MM.1S (cell line): Measurements from ENCODE around the gene CPA5.

Source experiments
- DNase-seq: peaks from one replicate; pipeline ENCODE4 v3.0.0-alpha.2; 2015
- H2AFZ ChIP-seq: fragments of 300-600 bp; sonication (generic); 2 replicates; pipeline ENCODE4 v1.6.0; 2016; ENCODE audit warnings: antibody characterized with exemption, low read length
- H3F3A ChIP-seq: fragments of 300-600 bp; sonication (generic); 2 replicates; pipeline ENCODE4 v1.6.1; 2016; ENCODE audit warnings: mild to moderate bottlenecking, antibody characterized with exemption, low read length, moderate library complexity, mixed read lengths; ENCODE audit not compliant: insufficient read depth
- H3K27ac ChIP-seq: fragments of 300-600 bp; sonication (generic); 2 replicates; pipeline ENCODE4 v1.5.1; 2016; ENCODE audit warnings: mild to moderate bottlenecking, low read length
- H3K27me3 ChIP-seq: fragments of 300-600 bp; sonication (generic); replicated peaks from 2 replicates; pipeline ENCODE4 v1.6.0; 2016; ENCODE audit warnings: low read length; ENCODE audit not compliant: insufficient read depth
- H3K36me3 ChIP-seq: fragments of 300-600 bp; sonication (generic); replicated peaks from 2 replicates; pipeline ENCODE4 v1.6.1; 2016; ENCODE audit warnings: mild to moderate bottlenecking, low read length, mixed read lengths; ENCODE audit not compliant: insufficient read depth
- H3K4me1 ChIP-seq: fragments of 300-600 bp; sonication (generic); 2 replicates; pipeline ENCODE4 v1.6.1; 2016; ENCODE audit warnings: low read length, mixed read lengths
- H3K4me2 ChIP-seq: fragments of 300-600 bp; sonication (generic); 2 replicates; pipeline ENCODE4 v1.6.0; 2016; ENCODE audit warnings: low read depth, low read length
- H3K4me3 ChIP-seq: fragments of 300-600 bp; sonication (generic); 2 replicates; pipeline ENCODE4 v1.5.1; 2016; ENCODE audit warnings: low read length, mixed read lengths
- H3K79me2 ChIP-seq: fragments of 300-600 bp; sonication (generic); 2 replicates; pipeline ENCODE4 v1.6.1; 2016; ENCODE audit warnings: mixed run types, low read length, mixed read lengths
- H3K9ac ChIP-seq: fragments of 300-600 bp; sonication (generic); 2 replicates; pipeline ENCODE4 v1.6.1; 2016; ENCODE audit warnings: low read length, mixed read lengths
- H3K9me2 ChIP-seq: fragments of 300-600 bp; sonication (generic); replicated peaks from 2 replicates; pipeline ENCODE4 v1.6.1; 2016; ENCODE audit warnings: mild to moderate bottlenecking, low read length, mixed read lengths; ENCODE audit not compliant: insufficient read depth
- H3K9me3 ChIP-seq: fragments of 300-600 bp; sonication (generic); replicated peaks from 2 replicates; pipeline ENCODE4 v1.6.1; 2016; ENCODE audit warnings: mild to moderate bottlenecking, low read length, mixed read lengths; ENCODE audit not compliant: insufficient read depth
- H4K20me1 ChIP-seq: fragments of 300-600 bp; sonication (generic); 2 replicates; pipeline ENCODE4 v1.6.1; 2016; ENCODE audit warnings: mild to moderate bottlenecking, low read length, moderate library complexity, mixed read lengths; ENCODE audit not compliant: insufficient read depth
- CTCF ChIP-seq: fragments of 300-600 bp; sonication (generic); IDR thresholded peaks from 2 replicates; pipeline ENCODE4 v1.5.1; 2016; ENCODE audit warnings: antibody characterized with exemption, low read length, mixed read lengths
- EZH2 ChIP-seq: fragments of 300-600 bp; sonication (generic); optimal IDR thresholded peaks from 2 replicates; pipeline ENCODE3; 2017; ENCODE audit warnings: low read depth, mild to moderate bottlenecking, antibody characterized with exemption, low read length, mixed read lengths
- EZH2phosphoT487 ChIP-seq: fragments of 300-600 bp; sonication (generic); IDR thresholded peaks from 2 replicates; pipeline ENCODE4 v1.6.1; 2018; ENCODE audit warnings: antibody characterized with exemption, low read length

CPA5 gene

DNA sequence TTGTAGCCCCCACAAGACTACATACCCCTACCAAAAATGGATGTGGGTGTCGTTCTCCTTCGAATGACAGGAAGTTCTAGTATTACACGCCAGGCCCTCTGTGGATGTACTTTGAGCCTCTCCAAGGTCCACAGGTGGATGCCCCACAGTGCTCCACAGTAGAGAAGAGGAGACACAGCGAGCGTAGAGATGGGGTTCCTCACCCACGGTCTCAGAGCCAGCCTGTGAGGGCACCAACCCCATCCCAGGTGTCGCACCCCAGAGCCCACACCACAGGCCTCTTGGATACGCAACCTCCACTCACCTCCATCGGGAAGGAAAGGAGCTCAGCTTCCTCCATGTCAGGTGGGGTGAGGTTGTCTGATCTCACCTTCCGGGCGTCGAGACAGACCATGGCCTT is 2.3 kb downstream of the CPA5 start:
- Histone ChIP-seq H3K27ac (no peak overlapping the region), H3F3A (no peaks in the 10 kb centered on the region), H3K27me3 (no peaks in the 10 kb centered on the region), H3K9me3 (no peaks in the 10 kb centered on the region), H3K9ac (no peak overlapping the region), H3K36me3 (no peaks in the 10 kb centered on the region), H3K79me2 (no peaks in the 10 kb centered on the region), H4K20me1 (no peaks in the 10 kb centered on the region), H3K4me2 (no peak overlapping the region), H3K9me2 (no peaks in the 10 kb centered on the region), H3K4me1 (no peaks in the 10 kb centered on the region), H2AFZ (no peak overlapping the region), H3K4me3 (no peak overlapping the region)
- no peak for DNase-seq
- TF ChIP-seq EZH2 (no peak), CTCF (no peak), EZH2phosphoT487 (no peak)

- Histone ChIP-seq H3K79me2 (no peaks in the 10 kb centered on the region), H3K27ac (no peak overlapping the region), H4K20me1 (no peaks in the 10 kb centered on the region), H3K36me3 (no peaks in the 10 kb centered on the region), H3F3A (no peaks in the 10 kb centered on the region), H3K4me3 (no peak overlapping the region), H2AFZ (no peak overlapping the region), H3K9ac (no peak overlapping the region), H3K9me2 (no peaks in the 10 kb centered on the region), H3K4me2 (no peak overlapping the region), H3K27me3 (no peaks in the 10 kb centered on the region), H3K4me1 (no peaks in the 10 kb centered on the region), H3K9me3 (no peaks in the 10 kb centered on the region)
- no peak for DNase-seq
- TF ChIP-seq EZH2 (no peak), EZH2phosphoT487 (no peak), CTCF (no peak)
Measured at GRCh38 chr7:130349911-130350782, 5.5 kb downstream of the CPA5 start.

GRCh38 chr7:130350945-130351790 is 6.6 kb downstream of the CPA5 start:
- Histone ChIP-seq H3F3A (no peaks in the 10 kb centered on the region), H3K27ac (no peak overlapping the region)

More at GRCh38 chr7:130350945-130351790, 6.6 kb downstream of the CPA5 start:
- no peaks in the 10 kb centered on the region for H3K27me3 ChIP-seq
- no peaks in the 10 kb centered on the region for H3K9me3 ChIP-seq
- no peak overlapping the region for H3K4me2 ChIP-seq
- no peaks in the 10 kb centered on the region for H3K36me3 ChIP-seq
- H3K9me2 ChIP-seq: no peaks in the 10 kb centered on the region
- no peak for DNase-seq
- H2AFZ ChIP-seq: no peak overlapping the region
- H3K4me3 ChIP-seq: no peak overlapping the region
- H3K9ac ChIP-seq: no peak overlapping the region
- no peaks in the 10 kb centered on the region for H3K79me2 ChIP-seq
- no peaks in the 10 kb centered on the region for H4K20me1 ChIP-seq
- TF ChIP-seq EZH2: no peak
- no peak for TF ChIP-seq CTCF
- TF ChIP-seq EZH2phosphoT487: no peak
- H3K4me1 ChIP-seq: no peaks in the 10 kb centered on the region
